Calu3 (cell line): ENCODE data around the gene GAS7. TPM values are rescaled to one million over a fixed set of nuclear protein-coding genes. Genes with fewer than 3 reads are reported as not detected.
"Not testable (repeated sequence)": the region's sequence is repeated elsewhere in the genome, so short reads cannot be mapped to it uniquely, and the experiment has no call there.

Experiments
- BruUV-seq: library from RNA; stranded (reverse); fragments of 400-500 nt; replicated peaks from 2 replicates; lab custom pipeline; 2021; lab: Mats Ljungman, UMichigan
- CTCF ChIA-PET: fragments of 300-600 bp; sonication (Branson Sonifier 250); formaldehyde crosslinking; loops from one replicate; lab custom pipeline; 2022; ENCODE audit warnings: antibody characterized with exemption; lab: Charles Lee
- DNase-seq: peaks from one replicate; pipeline ENCODE4 v3.0.0; 2022
- H3K27ac Mint-ChIP-seq: one replicate; pipeline ENCODE4 v1.8.0; 2022; ENCODE audit warnings: mixed read lengths; ENCODE audit not compliant: unreplicated experiment
- H3K27me3 Mint-ChIP-seq: one replicate; pipeline ENCODE4 v1.8.0; 2022; ENCODE audit warnings: mixed read lengths; ENCODE audit not compliant: unreplicated experiment
- H3K36me3 Mint-ChIP-seq: one replicate; pipeline ENCODE4 v1.8.0; 2022; ENCODE audit warnings: mild to moderate bottlenecking, moderate library complexity, mixed read lengths; ENCODE audit not compliant: insufficient read depth, unreplicated experiment
- H3K4me1 Mint-ChIP-seq: one replicate; pipeline ENCODE4 v1.8.0; 2022; ENCODE audit warnings: mild to moderate bottlenecking, low read depth, mixed read lengths; ENCODE audit not compliant: unreplicated experiment
- H3K4me3 Mint-ChIP-seq: one replicate; pipeline ENCODE4 v1.8.0; 2022; ENCODE audit warnings: mild to moderate bottlenecking, low read depth, moderate library complexity, mixed read lengths; ENCODE audit not compliant: unreplicated experiment
- H3K9me3 Mint-ChIP-seq: one replicate; pipeline ENCODE4 v1.8.0; 2022; ENCODE audit warnings: low read depth, mixed read lengths; ENCODE audit not compliant: unreplicated experiment
- CTCF ChIP-seq: fragments of 200-600 bp; IDR thresholded peaks from one replicate; pipeline ENCODE4 v1.8.0; 2022; ENCODE audit warnings: antibody characterized with exemption; ENCODE audit not compliant: unreplicated experiment
- intact Hi-C: fragments of 100-400 bp; cut with micrococcal nuclease; formaldehyde crosslinking; loops from one replicate; pipeline ENCODE4 v1.10.0; 2022; ENCODE audit not compliant: unreplicated experiment
- total RNA-seq: library from RNA; stranded (reverse); gene quantifications from 2 replicates; pipeline ENCODE4 v1.2.3, GENCODE V29; 2022

The GAS7 gene
- total RNA-seq, 1 experiment from 2014 or later, result 0.42 TPM

GRCh38 chr17:10013365-10014112 lies 184.9 kb downstream of the GAS7 start:
- no peaks in the 10 kb centered on the region for H3K36me3 Mint-ChIP-seq
- H3K4me3 Mint-ChIP-seq, result no peak overlapping the region
- no TSS peak for BruUV-seq
- no peak overlapping the region for H3K27ac Mint-ChIP-seq
- no peak for TF ChIP-seq CTCF
- no peaks in the 10 kb centered on the region for H3K9me3 Mint-ChIP-seq
- intact Hi-C loops, result no loop called here
- H3K4me1 Mint-ChIP-seq, result no peaks in the 10 kb centered on the region
- H3K27me3 Mint-ChIP-seq, result no peaks in the 10 kb centered on the region
- CTCF ChIA-PET, result no interaction called here
- no peak for DNase-seq

- Mint-ChIP-seq H3K27me3 (no peaks in the 10 kb centered on the region), H3K4me3 (no peak overlapping the region), H3K4me1 (no peaks in the 10 kb centered on the region), H3K27ac (no peak overlapping the region), H3K36me3 (no peaks in the 10 kb centered on the region), H3K9me3 (no peaks in the 10 kb centered on the region)
- CTCF ChIA-PET, result no interaction called here
- TF ChIP-seq CTCF, result no peak
- DNase-seq, result no peak
- intact Hi-C loops, result no loop called here
- no TSS peak for BruUV-seq
These were observed 187.7 kb downstream of the GAS7 start for GRCh38 chr17:10010752-10011151.

- CTCF ChIA-PET, result interaction anchor here (0.6 kb wide), 1 partner anchor 9 kb away, joined by 3 read pairs; no protein-coding TSS in a partner anchor
- no peaks in the 10 kb centered on the region for H3K36me3 Mint-ChIP-seq
- no peaks in the 10 kb centered on the region for H3K4me1 Mint-ChIP-seq
- H3K27me3 Mint-ChIP-seq, result peaks cover 24% of the 10 kb centered on the region
- no peak for TF ChIP-seq CTCF
- DNase-seq, result no peak
- no peaks in the 10 kb centered on the region for H3K9me3 Mint-ChIP-seq
- BruUV-seq, result no TSS peak
- H3K4me3 Mint-ChIP-seq, result no peak overlapping the region
- intact Hi-C loops, result no loop called here
- H3K27ac Mint-ChIP-seq, result no peak overlapping the region
These were observed 194.7 kb downstream of the GAS7 start for GRCh38 chr17:10003705-10004104.

GRCh38 chr17:10002567-10003360 lies 195.6 kb downstream of the GAS7 start:
- peaks cover 24% of the 10 kb centered on the region for H3K27me3 Mint-ChIP-seq
- H3K36me3 Mint-ChIP-seq, H3K4me1 Mint-ChIP-seq, CTCF ChIA-PET, H3K9me3 Mint-ChIP-seq, H3K27ac Mint-ChIP-seq, BruUV-seq, DNase-seq, H3K4me3 Mint-ChIP-seq, intact Hi-C loops: not testable (repeated sequence)
